Measurements from ENCODE around the gene SGTB. TPM values are rescaled to one million over a fixed set of nuclear protein-coding genes. Genes with fewer than 3 reads are reported as not detected.

Gene SGTB
- total RNA-seq, 2 experiments from 2014 or later: 17.0 to 18.5 TPM

- Mint-ChIP-seq H3K27ac (no peak overlapping the region), H3K36me3 (ENCODE audit: low read depth) (no peaks in the 10 kb centered on the region), H3K27me3 (no peaks in the 10 kb centered on the region), H3K4me3 (no peak overlapping the region), H3K4me1 (ENCODE audit: low read depth) (peaks cover 4% of the 10 kb centered on the region), H3K9me3 (no peaks in the 10 kb centered on the region)
- DNase-seq (no peak), ATAC-seq (no peak)
- intact Hi-C loops (cut with micrococcal nuclease): no loop called here
- ChIA-PET CTCF (no interaction called here), POLR2A (no interaction called here)
- no peak for TF ChIP-seq CTCF (IDR thresholded peaks at IDR 0.05)
Observed at GRCh38 chr5:65749221-65749844, 27.4 kb upstream of the SGTB start.

- peak; percentile 76 for TF ChIP-seq CTCF (IDR thresholded peaks at IDR 0.05)
- no peaks in the 10 kb centered on the region for H3K9me3 Mint-ChIP-seq
- H3K4me1 Mint-ChIP-seq (ENCODE audit: low read depth): peaks cover 14% of the 10 kb centered on the region
- CTCF ChIA-PET: interaction anchor here (0.6 to 1.5 kb wide), 9 partner anchors 10 to 291 kb away, joined by 3 to 9 read pairs (median 3); no protein-coding TSS in a partner anchor
- no peaks in the 10 kb centered on the region for H3K36me3 Mint-ChIP-seq (ENCODE audit: low read depth)
- no peak overlapping the region for H3K4me3 Mint-ChIP-seq
- H3K27me3 Mint-ChIP-seq: no peaks in the 10 kb centered on the region
- ATAC-seq (peak; percentile 87), DNase-seq (no peak)
- no peak overlapping the region for H3K27ac Mint-ChIP-seq
- POLR2A ChIA-PET: no interaction called here
- intact Hi-C loops (cut with micrococcal nuclease): no loop called here
Observed at GRCh38 chr5:65742565-65743231, 20.8 kb upstream of the SGTB start.

- Mint-ChIP-seq H3K9me3 (no peaks in the 10 kb centered on the region), H3K27ac (no peak overlapping the region), H3K27me3 (no peaks in the 10 kb centered on the region), H3K36me3 (ENCODE audit: low read depth) (no peaks in the 10 kb centered on the region), H3K4me3 (no peak overlapping the region), H3K4me1 (ENCODE audit: low read depth) (peaks cover 22% of the 10 kb centered on the region)
- ChIA-PET CTCF (no interaction called here), POLR2A (no interaction called here)
- DNase-seq (no peak), ATAC-seq (no peak)
- TF ChIP-seq CTCF (IDR thresholded peaks at IDR 0.05): no peak
- intact Hi-C loops (cut with micrococcal nuclease): no loop called here
Observed at GRCh38 chr5:65739162-65739561, 17.3 kb upstream of the SGTB start.

GRCh38 chr5:65738305-65738704, 16.4 kb upstream of the SGTB start:
- no peak for ATAC-seq
- ChIA-PET POLR2A (no interaction called here), CTCF (no interaction called here)
- Mint-ChIP-seq H3K9me3 (no peaks in the 10 kb centered on the region), H3K36me3 (ENCODE audit: low read depth) (no peaks in the 10 kb centered on the region), H3K4me3 (no peak overlapping the region), H3K27me3 (no peaks in the 10 kb centered on the region), H3K4me1 (ENCODE audit: low read depth) (peaks cover 22% of the 10 kb centered on the region), H3K27ac (no peak overlapping the region)
- intact Hi-C loops (cut with micrococcal nuclease): no loop called here
- TF ChIP-seq CTCF (IDR thresholded peaks at IDR 0.05): no peak
- no peak for DNase-seq

GRCh38 chr5:65737842-65738241, 15.9 kb upstream of the SGTB start:
- POLR2A ChIA-PET: no interaction called here
- ATAC-seq: no peak
- Mint-ChIP-seq H3K36me3 (ENCODE audit: low read depth) (no peaks in the 10 kb centered on the region), H3K27me3 (no peaks in the 10 kb centered on the region), H3K4me3 (no peak overlapping the region), H3K4me1 (ENCODE audit: low read depth) (peaks cover 21% of the 10 kb centered on the region), H3K9me3 (no peaks in the 10 kb centered on the region), H3K27ac (no peak overlapping the region)
- CTCF ChIA-PET: no interaction called here
- no peak for DNase-seq
- intact Hi-C loops (cut with micrococcal nuclease): no loop called here
- no peak for TF ChIP-seq CTCF (IDR thresholded peaks at IDR 0.05)

Data from activated CD8-positive, alpha-beta T cell treated with anti-CD3 and anti-CD28 coated beads for 36 hours (primary cell).